T-helper 1 cell treated with Interleukin-12 subunit alpha and Interleukin-12 subunit beta and Interleukin-4 antibody, amounts not matched to agents 30 μg/mL and 1 μg/mL, for 36 hours (primary cell): Measurements from ENCODE around the gene MTA1.

ENCODE experiments used
- H3K27ac Mint-ChIP-seq: one replicate; pipeline ENCODE4 v1.8.0; 2021; ENCODE audit warnings: mild to moderate bottlenecking, mixed read lengths
- H3K27me3 Mint-ChIP-seq: one replicate; pipeline ENCODE4 v1.8.0; 2021; ENCODE audit warnings: low read depth, mixed read lengths
- H3K36me3 Mint-ChIP-seq: one replicate; pipeline ENCODE4 v1.8.0; 2021; ENCODE audit warnings: low read depth, mixed read lengths
- H3K4me1 Mint-ChIP-seq: one replicate; pipeline ENCODE4 v1.8.0; 2021; ENCODE audit warnings: low read depth, mixed read lengths
- H3K4me3 Mint-ChIP-seq: one replicate; pipeline ENCODE4 v1.8.0; 2021; ENCODE audit warnings: mild to moderate bottlenecking, moderate library complexity, mixed read lengths
- H3K9me3 Mint-ChIP-seq: one replicate; pipeline ENCODE4 v1.8.0; 2021; ENCODE audit warnings: mixed read lengths

Gene MTA1

GRCh38 chr14:105384041-105384557 lies 35.5 kb upstream of the MTA1 start:
- H3K4me1 Mint-ChIP-seq: no peaks in the 10 kb centered on the region
- no peak overlapping the region for H3K4me3 Mint-ChIP-seq
- H3K36me3 Mint-ChIP-seq: peaks cover 2% of the 10 kb centered on the region
- H3K27me3 Mint-ChIP-seq: no peaks in the 10 kb centered on the region
- no peaks in the 10 kb centered on the region for H3K9me3 Mint-ChIP-seq
- no peak overlapping the region for H3K27ac Mint-ChIP-seq

- no peaks in the 10 kb centered on the region for H3K9me3 Mint-ChIP-seq
- no peak overlapping the region for H3K27ac Mint-ChIP-seq
- no peaks in the 10 kb centered on the region for H3K27me3 Mint-ChIP-seq
- H3K36me3 Mint-ChIP-seq: peaks cover 2% of the 10 kb centered on the region
- H3K4me1 Mint-ChIP-seq: no peaks in the 10 kb centered on the region
- H3K4me3 Mint-ChIP-seq: no peak overlapping the region
Measured at GRCh38 chr14:105384605-105385321, 34.9 kb upstream of the MTA1 start.

- peaks cover 3% of the 10 kb centered on the region for H3K4me1 Mint-ChIP-seq
- H3K9me3 Mint-ChIP-seq: no peaks in the 10 kb centered on the region
- H3K4me3 Mint-ChIP-seq: no peak overlapping the region
- H3K27ac Mint-ChIP-seq: no peak overlapping the region
- peaks cover 2% of the 10 kb centered on the region for H3K36me3 Mint-ChIP-seq
- H3K27me3 Mint-ChIP-seq: no peaks in the 10 kb centered on the region
Measured at GRCh38 chr14:105385322-105385637, 34.3 kb upstream of the MTA1 start.

- H3K36me3 Mint-ChIP-seq: peaks cover 2% of the 10 kb centered on the region
- no peaks in the 10 kb centered on the region for H3K27me3 Mint-ChIP-seq
- H3K4me1 Mint-ChIP-seq: peaks cover 3% of the 10 kb centered on the region
- no peaks in the 10 kb centered on the region for H3K9me3 Mint-ChIP-seq
- H3K4me3 Mint-ChIP-seq: no peak overlapping the region
- H3K27ac Mint-ChIP-seq: no peak overlapping the region
Measured at GRCh38 chr14:105385698-105386365, 33.8 kb upstream of the MTA1 start.

GRCh38 chr14:105386581-105387529 lies 32.8 kb upstream of the MTA1 start:
- H3K4me3 Mint-ChIP-seq: no peak overlapping the region
- no peak overlapping the region for H3K27ac Mint-ChIP-seq
- H3K36me3 Mint-ChIP-seq: peaks cover 2% of the 10 kb centered on the region
- no peaks in the 10 kb centered on the region for H3K27me3 Mint-ChIP-seq
- H3K9me3 Mint-ChIP-seq: no peaks in the 10 kb centered on the region
- peaks cover 3% of the 10 kb centered on the region for H3K4me1 Mint-ChIP-seq

- no peak overlapping the region for H3K4me3 Mint-ChIP-seq
- no peak overlapping the region for H3K27ac Mint-ChIP-seq
- no peaks in the 10 kb centered on the region for H3K9me3 Mint-ChIP-seq
- H3K4me1 Mint-ChIP-seq: peaks cover 3% of the 10 kb centered on the region
- peaks cover 2% of the 10 kb centered on the region for H3K36me3 Mint-ChIP-seq
- H3K27me3 Mint-ChIP-seq: no peaks in the 10 kb centered on the region
Measured at GRCh38 chr14:105387530-105387922, 32.1 kb upstream of the MTA1 start.

GRCh38 chr14:105388110-105388951 lies 31.3 kb upstream of the MTA1 start:
- H3K36me3 Mint-ChIP-seq: peaks cover 2% of the 10 kb centered on the region
- peak overlapping the region; percentile 45 for H3K27ac Mint-ChIP-seq
- no peaks in the 10 kb centered on the region for H3K27me3 Mint-ChIP-seq
- H3K9me3 Mint-ChIP-seq: no peaks in the 10 kb centered on the region
- no peak overlapping the region for H3K4me3 Mint-ChIP-seq
- peaks cover 3% of the 10 kb centered on the region for H3K4me1 Mint-ChIP-seq

- Mint-ChIP-seq H3K27me3 (no peaks in the 10 kb centered on the region), H3K4me1 (peaks cover 3% of the 10 kb centered on the region), H3K4me3 (no peak overlapping the region), H3K27ac (no peak overlapping the region), H3K36me3 (peaks cover 2% of the 10 kb centered on the region), H3K9me3 (no peaks in the 10 kb centered on the region)
Measured at GRCh38 chr14:105388976-105389375, 30.7 kb upstream of the MTA1 start.

GRCh38 chr14:105389534-105389933 lies 30.1 kb upstream of the MTA1 start:
- no peaks in the 10 kb centered on the region for H3K27me3 Mint-ChIP-seq
- peaks cover 3% of the 10 kb centered on the region for H3K4me1 Mint-ChIP-seq
- H3K4me3 Mint-ChIP-seq: no peak overlapping the region
- H3K9me3 Mint-ChIP-seq: no peaks in the 10 kb centered on the region
- peaks cover 2% of the 10 kb centered on the region for H3K36me3 Mint-ChIP-seq
- no peak overlapping the region for H3K27ac Mint-ChIP-seq

- peaks cover 2% of the 10 kb centered on the region for H3K36me3 Mint-ChIP-seq
- peaks cover 3% of the 10 kb centered on the region for H3K4me1 Mint-ChIP-seq
- peak overlapping the region; percentile 49 for H3K27ac Mint-ChIP-seq
- H3K4me3 Mint-ChIP-seq: no peak overlapping the region
- no peaks in the 10 kb centered on the region for H3K27me3 Mint-ChIP-seq
- H3K9me3 Mint-ChIP-seq: no peaks in the 10 kb centered on the region
Measured at GRCh38 chr14:105389976-105390848, 29.4 kb upstream of the MTA1 start.

GRCh38 chr14:105390849-105391500 lies 28.7 kb upstream of the MTA1 start:
- Mint-ChIP-seq H3K27me3 (no peaks in the 10 kb centered on the region), H3K27ac (no peak overlapping the region), H3K9me3 (no peaks in the 10 kb centered on the region), H3K4me3 (no peak overlapping the region), H3K36me3 (peaks cover 2% of the 10 kb centered on the region), H3K4me1 (peaks cover 3% of the 10 kb centered on the region)

- Mint-ChIP-seq H3K27me3 (no peaks in the 10 kb centered on the region), H3K4me1 (peaks cover 3% of the 10 kb centered on the region), H3K9me3 (no peaks in the 10 kb centered on the region), H3K36me3 (peaks cover 2% of the 10 kb centered on the region), H3K27ac (no peak overlapping the region), H3K4me3 (no peak overlapping the region)
Measured at GRCh38 chr14:105391541-105391940, 28.1 kb upstream of the MTA1 start.
